Endothelial cell of umbilical vein (primary cell): ENCODE results near the gene NAA38. TPM values are rescaled to one million over a fixed set of nuclear protein-coding genes. Genes with fewer than 3 reads are reported as not detected.

Source experiments
- BruUV-seq: library from RNA; stranded (reverse); fragments of 400-500 nt; replicated peaks from 2 replicates; lab custom pipeline; 2021; lab: Mats Ljungman, UMichigan
- CTCF ChIA-PET: fragments of 300-600, 350-600 bp; sonication (Branson Sonifier 250); formaldehyde crosslinking; loops from one replicate; lab custom pipeline; 2021; ENCODE audit warnings: antibody characterized with exemption, inconsistent platforms; lab: Charles Lee
- POLR2A ChIA-PET: fragments of 300-600, 350-600 bp; sonication (Branson Sonifier 250); formaldehyde crosslinking; loops from one replicate; lab custom pipeline; 2021; ENCODE audit warnings: antibody characterized with exemption, inconsistent platforms; lab: Charles Lee
- DNase-seq: peaks from one replicate; pipeline ENCODE4 v3.0.0-alpha.2; 2011; ENCODE audit warnings: low read depth, low spot score
- FAIRE-seq: peaks from 2 replicates; lab custom pipeline; 2011; peaks lifted over from hg19 to GRCh38; lab: Jason Lieb, UNC
- H2AFZ ChIP-seq: 2 replicates; pipeline ENCODE4 v1.6.0; 2012; ENCODE audit warnings: low read depth, low read length, control low read depth, inconsistent platforms
- H3K27ac ChIP-seq: 2 replicates; pipeline ENCODE4 v1.5.1; 2011; ENCODE audit warnings: low read depth, mild to moderate bottlenecking, control low read depth, low read length, moderate library complexity; ENCODE audit not compliant: insufficient read depth
- H3K27me3 ChIP-seq, 2 experiments: 2 replicates each; pipeline versions ENCODE4 v1.6.0 to v1.6.1; 2011; ENCODE audit warnings: low read length in 2 of 2, mixed read lengths in 1 of 2; ENCODE audit not compliant: control insufficient read depth in 2 of 2, insufficient read depth in 2 of 2
- H3K36me3 ChIP-seq, 2 experiments: 2 replicates in 1 of 2; 3 replicates in 1 of 2; pipeline ENCODE4 v1.5.1; 2011; ENCODE audit warnings: low read length in 2 of 2, mild to moderate bottlenecking in 1 of 2, moderate library complexity in 1 of 2; ENCODE audit not compliant: control insufficient read depth in 2 of 2, insufficient read depth in 2 of 2; ENCODE audit errors: extremely low read depth in 1 of 2
- H3K4me1 ChIP-seq: 3 replicates; pipeline ENCODE4 v1.5.1; 2011; ENCODE audit warnings: mild to moderate bottlenecking, low read length; ENCODE audit not compliant: control insufficient read depth, insufficient read depth; ENCODE audit errors: extremely low read depth
- H3K4me2 ChIP-seq: 2 replicates; pipeline ENCODE4 v1.6.1; 2011; ENCODE audit warnings: low read length, control low read depth, mixed read lengths; ENCODE audit not compliant: insufficient read depth
- H3K4me3 ChIP-seq, 3 experiments: fragments of 200-600 bp in 1 of 3; sonication (generic), shearing (Covaris generic) in 1 of 3; replicated peaks in 1 of 3; 2 replicates each; pipeline ENCODE4 v1.5.1; 2011 to 2016; ENCODE audit warnings: control low read depth in 3 of 3, low read length in 3 of 3, mild to moderate bottlenecking in 2 of 3, inconsistent platforms in 1 of 3, low read depth in 1 of 3, moderate library complexity in 1 of 3; ENCODE audit not compliant: insufficient read depth in 1 of 3
- H3K79me2 ChIP-seq: 2 replicates; pipeline ENCODE4 v1.6.0; 2012; ENCODE audit warnings: low read length, inconsistent platforms; ENCODE audit not compliant: control insufficient read depth, insufficient read depth
- H3K9ac ChIP-seq: replicated peaks from 2 replicates; pipeline ENCODE3; 2011; ENCODE audit warnings: low read length, control low read depth; ENCODE audit not compliant: insufficient read depth; ENCODE audit errors: extremely low read depth
- H3K9me1 ChIP-seq: replicated peaks from 3 replicates; pipeline ENCODE4 v1.6.0; 2011; ENCODE audit warnings: mild to moderate bottlenecking, low read length; ENCODE audit not compliant: control insufficient read depth, insufficient read depth; ENCODE audit errors: extremely low read depth
- H3K9me3 ChIP-seq: replicated peaks from 2 replicates; pipeline ENCODE4 v1.5.1; 2012; ENCODE audit warnings: low read length, inconsistent platforms; ENCODE audit not compliant: control insufficient read depth, insufficient read depth
- H4K20me1 ChIP-seq: replicated peaks from 2 replicates; pipeline ENCODE3; 2011; ENCODE audit warnings: mild to moderate bottlenecking, low read length; ENCODE audit not compliant: control insufficient read depth, insufficient read depth; ENCODE audit errors: extremely low read depth
- EZH2 ChIP-seq: IDR thresholded peaks from 2 replicates; pipeline ENCODE4 v1.6.1; 2012; ENCODE audit warnings: borderline replicate concordance, low read depth, mild to moderate bottlenecking, moderate library complexity, low read length, inconsistent platforms; ENCODE audit not compliant: severe bottlenecking
- FOS ChIP-seq: IDR thresholded peaks from 2 replicates; pipeline ENCODE4 v1.6.1; 2011; ENCODE audit warnings: mild to moderate bottlenecking, low read length, moderate library complexity, borderline replicate concordance; ENCODE audit not compliant: insufficient read depth
- GATA2 ChIP-seq: IDR thresholded peaks from 2 replicates; pipeline ENCODE4 v1.7.0; 2011; ENCODE audit warnings: low read depth, mild to moderate bottlenecking, moderate library complexity, mixed read lengths, low read length; ENCODE audit not compliant: insufficient read length, insufficient read depth
- JUN ChIP-seq: IDR thresholded peaks from 2 replicates; pipeline ENCODE4 v1.6.1; 2011; ENCODE audit warnings: borderline replicate concordance, low read depth; ENCODE audit not compliant: insufficient read length, insufficient read depth
- MAX ChIP-seq: IDR thresholded peaks from 2 replicates; pipeline ENCODE4 v1.6.1; 2011; ENCODE audit not compliant: insufficient read depth, insufficient read length
- MYC ChIP-seq: IDR thresholded peaks from one replicate; pipeline ENCODE4 v1.6.1; 2011; ENCODE audit warnings: mild to moderate bottlenecking, low read depth, low read length
- POLR2A ChIP-seq: IDR thresholded peaks from 2 replicates; pipeline ENCODE4 v1.6.1; 2012; ENCODE audit warnings: low read depth, mild to moderate bottlenecking, control low read depth, low read length
- POLR2AphosphoS5 ChIP-seq: IDR thresholded peaks from 2 replicates; pipeline ENCODE4 v1.6.1; 2012; ENCODE audit warnings: low read depth, mild to moderate bottlenecking, control low read depth, low read length, moderate library complexity; ENCODE audit not compliant: insufficient read depth
- dilution Hi-C: fragments of 300-500 bp; cut with MboI; formaldehyde crosslinking; loops from one replicate; pipeline ENCODE4 v1.15.0; 2019; ENCODE audit warnings: low sequenced_read_pairs; ENCODE audit not compliant: extremely low pct_ligation_motif_present
- intact Hi-C: fragments of 100-400 bp; cut with micrococcal nuclease; formaldehyde crosslinking; loops from one replicate; pipeline ENCODE4 v1.10.0; 2022
- polyA plus RNA-seq, 4 experiments: library from polyadenylated mRNA; depleted of rRNA in 3 of 4; stranded (reverse) in 3 of 4; unstranded in 1 of 4; fragments of >200 nt; gene quantifications; 2 replicates each; pipeline versions ENCODE4 v1.2.1 to v1.2.3, GENCODE V29; 2011 to 2012; ENCODE audit warnings: missing spikeins in 1 of 4
- total RNA-seq: library from RNA; stranded (reverse); gene quantifications from 2 replicates; pipeline ENCODE4 v1.2.3, GENCODE V29; 2021
- TF ChIP-seq, protein P1 (sequence below), 2 donors: IDR thresholded peaks; 1 replicate in 1 of 2; 2 replicates in 1 of 2; pipeline ENCODE4 v1.5.1; 2011; ENCODE audit warnings: low read length in 2 of 2, mild to moderate bottlenecking in 2 of 2, moderate library complexity in 2 of 2, control low read depth in 1 of 2, inconsistent platforms in 1 of 2, low read depth in 1 of 2; ENCODE audit not compliant: insufficient read depth in 1 of 2; ENCODE audit errors: extremely low read depth in 1 of 2

NAA38 gene
- total and polyA plus RNA-seq, 2 donors (not counting 3 experiments of a cell fraction or from before 2014, with no cell fraction given), result 119 to 267 TPM

GRCh38 chr17:7887482-7888183 is 30.3 kb upstream of the NAA38 start:
- Histone ChIP-seq H3K79me2 (peaks cover 32% of the 10 kb centered on the region), H3K27me3 (no peaks in the 10 kb centered on the region), H3K36me3 (peaks cover 10 to 15% of the 10 kb centered on the region in 2 experiments), H3K9me1 (no peaks in the 10 kb centered on the region), H3K9me3 (no peaks in the 10 kb centered on the region), H3K27ac (peak overlapping the region; percentile 94), H2AFZ (peak overlapping the region; percentile 46), H4K20me1 (no peaks in the 10 kb centered on the region), H3K4me3 (peak overlapping the region in 2 of 3 experiments; percentile 50 to 76), H3K4me2 (peak overlapping the region; percentile 95), H3K9ac (peak overlapping the region; percentile 82), H3K4me1 (peaks cover 42% of the 10 kb centered on the region)
- DNase-seq, result peak; percentile 100
- CTCF ChIA-PET, result no interaction called here
- TF ChIP-seq FOS, result no peak
- no peak for TF ChIP-seq MAX
- no peak for TF ChIP-seq JUN
- TF ChIP-seq POLR2AphosphoS5, result peak; percentile 91
- no peak for TF ChIP-seq EZH2
- TF ChIP-seq MYC, result no peak
- TF ChIP-seq POLR2A, result peak; percentile 74
- peak; percentile 96 for TF ChIP-seq GATA2
- TF ChIP-seq, protein P1, sequence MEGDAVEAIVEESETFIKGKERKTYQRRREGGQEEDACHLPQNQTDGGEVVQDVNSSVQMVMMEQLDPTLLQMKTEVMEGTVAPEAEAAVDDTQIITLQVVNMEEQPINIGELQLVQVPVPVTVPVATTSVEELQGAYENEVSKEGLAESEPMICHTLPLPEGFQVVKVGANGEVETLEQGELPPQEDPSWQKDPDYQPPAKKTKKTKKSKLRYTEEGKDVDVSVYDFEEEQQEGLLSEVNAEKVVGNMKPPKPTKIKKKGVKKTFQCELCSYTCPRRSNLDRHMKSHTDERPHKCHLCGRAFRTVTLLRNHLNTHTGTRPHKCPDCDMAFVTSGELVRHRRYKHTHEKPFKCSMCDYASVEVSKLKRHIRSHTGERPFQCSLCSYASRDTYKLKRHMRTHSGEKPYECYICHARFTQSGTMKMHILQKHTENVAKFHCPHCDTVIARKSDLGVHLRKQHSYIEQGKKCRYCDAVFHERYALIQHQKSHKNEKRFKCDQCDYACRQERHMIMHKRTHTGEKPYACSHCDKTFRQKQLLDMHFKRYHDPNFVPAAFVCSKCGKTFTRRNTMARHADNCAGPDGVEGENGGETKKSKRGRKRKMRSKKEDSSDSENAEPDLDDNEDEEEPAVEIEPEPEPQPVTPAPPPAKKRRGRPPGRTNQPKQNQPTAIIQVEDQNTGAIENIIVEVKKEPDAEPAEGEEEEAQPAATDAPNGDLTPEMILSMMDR (IDR thresholded peaks at IDR 0.05; ENCODE audit: extremely low read depth in 1 of 2, insufficient read depth in 1 of 2, low read depth in 1 of 2, low read length in 2 of 2), result no peak
- POLR2A ChIA-PET, result no interaction called here
- peak; percentile 94 for FAIRE-seq
- no TSS peak for BruUV-seq
- intact Hi-C loops (loop anchor here (1.0 to 5.0 kb wide), 8 partner anchors 25 to 267 kb away; partner anchors contain the start of genes ALOXE3, CNTROB, KDM6B and NAA38), dilution Hi-C loops (no loop called here)
